Right lobe of liver (tissue), 6 donors: ENCODE results near the gene SPRED1. TPM values are rescaled to one million over a fixed set of nuclear protein-coding genes. Genes with fewer than 3 reads are reported as not detected.

ENCODE experiments used
- ATAC-seq, 4 donors: fragments of 200-7000 bp; cut with Tn5 transposase; one replicate each; pipeline ENCODE4 v1.9.1; 2020; ENCODE audit warnings: mild to moderate bottlenecking in 4 of 4, moderate library complexity in 4 of 4
- DNase-seq, 3 donors: peaks; one replicate each; pipeline ENCODE4 v3.0.0-alpha.2; 2020
- H3K27ac ChIP-seq, 3 donors: fragments of 200-600 bp; one replicate each; pipeline ENCODE4 v1.8.0; 2022
- H3K27me3 ChIP-seq, 2 donors: fragments of 200-600 bp; one replicate each; pipeline ENCODE4 v1.8.0; 2022
- H3K36me3 ChIP-seq, 4 donors: fragments of 200-600 bp; sonication (generic) in 1 of 4; one replicate each; pipeline versions ENCODE4 v1.5.1 to v1.8.0; 2017 to 2022; ENCODE audit warnings: control low read depth in 1 of 4
- H3K4me1 ChIP-seq, 4 donors: fragments of 200-600 bp; sonication (generic) in 1 of 4; one replicate each; pipeline versions ENCODE4 v1.5.1 to v1.8.0; 2017 to 2022; ENCODE audit warnings: control low read depth in 1 of 4
- H3K4me3 ChIP-seq, 3 donors: fragments of 200-600 bp; one replicate each; pipeline ENCODE4 v1.8.0; 2022
- H3K9me3 ChIP-seq, 4 donors: fragments of 200-600 bp; sonication (generic) in 1 of 4; one replicate each; pipeline versions ENCODE4 v1.5.1 to v1.8.0; 2017 to 2022; ENCODE audit warnings: control low read depth in 1 of 4
- POLR2A ChIP-seq: fragments of 450-650 bp; IDR thresholded peaks from one replicate; pipeline ENCODE4 v1.6.1; 2017; ENCODE audit warnings: antibody characterized with exemption, mild to moderate bottlenecking
- WGBS: methylation state at CpG from one replicate; pipeline ENCODE4 v1.1.6; 2018; ENCODE audit warnings: low coverage, low lambda C conversion rate; ENCODE audit not compliant: insufficient coverage; ENCODE audit errors: missing lambda C conversion rate; 5-methylcytosine and 5-hydroxymethylcytosine counted together
- intact Hi-C, 2 donors: fragments of 100-400 bp; cut with DNase I; formaldehyde crosslinking; loops; one replicate each; pipeline versions ENCODE4 v1.11.2 to v1.14.1; 2022
- total RNA-seq, 6 experiments: library from RNA; depleted of rRNA in 2 of 6; stranded (reverse); fragments of >200 nt in 2 of 6; fragmentation: NEBNext Ultra II Directional in 3 of 6; extraction: Animal tissue kit (Norgen Biotek cat#: 25700) in 3 of 6; gene quantifications; one replicate each; pipeline versions ENCODE4 v1.1.0 to v1.2.4, GENCODE V29; 2016 to 2023
- TF ChIP-seq, protein P1 (sequence below), 4 donors: fragments of 200-600 bp in 3 of 4; fragments of 450-650 bp in 1 of 4; IDR thresholded peaks; one replicate each; pipeline versions ENCODE4 v1.5.1 to v1.8.0; 2016 to 2022; ENCODE audit warnings: antibody characterized with exemption in 4 of 4, mild to moderate bottlenecking in 2 of 4
- donor health status: DM: no; HTN: yes; CAD: no.
- donor health status: DM: no; HTN: no; CAD: no.
- donor health status: DM: no; HTN: no; CAD: no.
- donor health status: DM: no; HTN: yes; CAD: no.
- donor health status: DM: no; HTN: yes; CAD: no.

SPRED1 gene
- total RNA-seq, 6 experiments from 2014 or later: 4.5 to 9.6 (median 5.3) TPM

DNA sequence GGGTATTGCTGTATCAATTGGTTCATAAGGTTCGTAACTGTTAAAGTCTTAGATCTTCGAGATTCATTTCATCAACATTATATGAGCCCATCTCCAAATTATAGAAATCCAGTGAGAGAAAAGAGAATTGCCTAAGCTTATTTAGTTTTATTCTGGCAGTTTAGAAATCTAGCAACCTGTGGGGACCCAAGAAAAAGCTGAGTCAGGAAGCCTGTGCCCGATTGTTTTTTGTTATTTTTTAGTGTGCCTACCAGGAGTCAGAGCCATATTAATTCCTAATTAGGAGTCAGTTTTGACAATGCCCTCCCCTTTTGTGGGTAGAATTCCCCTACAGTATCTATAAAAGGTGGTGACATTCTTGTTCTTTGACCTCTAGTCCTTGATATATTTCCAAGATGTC lies 59.6 kb downstream of the SPRED1 start:
- TF ChIP-seq, protein P1, sequence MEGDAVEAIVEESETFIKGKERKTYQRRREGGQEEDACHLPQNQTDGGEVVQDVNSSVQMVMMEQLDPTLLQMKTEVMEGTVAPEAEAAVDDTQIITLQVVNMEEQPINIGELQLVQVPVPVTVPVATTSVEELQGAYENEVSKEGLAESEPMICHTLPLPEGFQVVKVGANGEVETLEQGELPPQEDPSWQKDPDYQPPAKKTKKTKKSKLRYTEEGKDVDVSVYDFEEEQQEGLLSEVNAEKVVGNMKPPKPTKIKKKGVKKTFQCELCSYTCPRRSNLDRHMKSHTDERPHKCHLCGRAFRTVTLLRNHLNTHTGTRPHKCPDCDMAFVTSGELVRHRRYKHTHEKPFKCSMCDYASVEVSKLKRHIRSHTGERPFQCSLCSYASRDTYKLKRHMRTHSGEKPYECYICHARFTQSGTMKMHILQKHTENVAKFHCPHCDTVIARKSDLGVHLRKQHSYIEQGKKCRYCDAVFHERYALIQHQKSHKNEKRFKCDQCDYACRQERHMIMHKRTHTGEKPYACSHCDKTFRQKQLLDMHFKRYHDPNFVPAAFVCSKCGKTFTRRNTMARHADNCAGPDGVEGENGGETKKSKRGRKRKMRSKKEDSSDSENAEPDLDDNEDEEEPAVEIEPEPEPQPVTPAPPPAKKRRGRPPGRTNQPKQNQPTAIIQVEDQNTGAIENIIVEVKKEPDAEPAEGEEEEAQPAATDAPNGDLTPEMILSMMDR (IDR thresholded peaks at IDR 0.05): no peak
- TF ChIP-seq POLR2A: no peak
- ATAC-seq (no peak), DNase-seq (no peak)
- intact Hi-C loops: no loop called here
- WGBS: 79% methylated on average over 3 of the region's 3 CpGs
- H3K27ac ChIP-seq: no peak overlapping the region
- no peak overlapping the region for H3K4me3 ChIP-seq
- H3K27me3 ChIP-seq: no peaks in the 10 kb centered on the region
- no peaks in the 10 kb centered on the region for H3K36me3 ChIP-seq
- no peaks in the 10 kb centered on the region for H3K4me1 ChIP-seq
- no peaks in the 10 kb centered on the region for H3K9me3 ChIP-seq

DNA sequence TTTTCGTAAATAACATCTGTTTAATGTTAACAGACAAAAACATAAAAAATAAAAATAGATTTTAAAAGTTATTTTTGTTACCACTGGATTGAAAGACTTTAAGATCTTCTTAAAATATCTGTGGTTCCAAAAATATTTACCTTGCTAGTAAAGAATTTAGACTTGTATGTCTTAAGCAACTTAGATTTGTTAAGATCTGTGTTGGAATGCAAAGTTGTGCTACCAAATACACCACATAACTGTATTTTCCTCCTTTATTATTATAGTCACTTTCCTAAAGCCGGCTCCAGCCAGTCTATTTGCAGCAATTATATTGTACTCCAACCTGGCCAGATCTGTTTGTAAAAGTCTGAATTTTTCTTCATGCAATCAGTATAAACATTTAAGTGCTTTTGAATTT lies 63.7 kb downstream of the SPRED1 start:
- Histone ChIP-seq H3K4me3 (no peak overlapping the region), H3K36me3 (no peaks in the 10 kb centered on the region), H3K27ac (no peak overlapping the region), H3K27me3 (no peaks in the 10 kb centered on the region), H3K9me3 (no peaks in the 10 kb centered on the region), H3K4me1 (no peaks in the 10 kb centered on the region)
- TF ChIP-seq POLR2A: no peak
- TF ChIP-seq, protein P1 (IDR thresholded peaks at IDR 0.05): no peak
- WGBS: 84% methylated on average over 2 of the region's 2 CpGs
- no peak for DNase-seq
- ATAC-seq: no peak
- intact Hi-C loops: no loop called here

DNA sequence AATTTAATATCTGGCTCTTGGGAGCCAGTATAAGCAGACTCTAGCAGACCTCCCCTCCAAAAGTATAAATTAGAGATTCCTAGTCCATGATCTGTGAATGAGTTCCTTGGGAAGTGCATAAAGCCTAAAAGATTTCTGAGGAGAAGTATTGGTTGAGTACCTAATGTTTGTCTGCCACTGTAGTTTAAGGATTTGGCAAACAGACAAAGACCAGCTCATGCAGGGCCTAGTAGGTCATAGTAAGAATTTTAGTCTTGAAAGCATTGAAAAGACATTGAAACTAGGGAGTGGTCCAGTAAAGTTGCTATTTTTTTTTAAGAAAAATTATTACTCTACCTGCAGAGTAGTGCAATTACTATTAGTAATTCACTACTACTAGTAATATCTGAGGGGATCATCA lies 67.5 kb downstream of the SPRED1 start:
- H3K4me3 ChIP-seq: no peak overlapping the region
- TF ChIP-seq, protein P1 (IDR thresholded peaks at IDR 0.05): no peak
- no peak for TF ChIP-seq POLR2A
- no peak for ATAC-seq
- H3K27me3 ChIP-seq: no peaks in the 10 kb centered on the region
- intact Hi-C loops: no loop called here
- no peak for DNase-seq
- H3K9me3 ChIP-seq: no peaks in the 10 kb centered on the region
- H3K27ac ChIP-seq: no peak overlapping the region
- H3K36me3 ChIP-seq: no peaks in the 10 kb centered on the region
- no peaks in the 10 kb centered on the region for H3K4me1 ChIP-seq

DNA sequence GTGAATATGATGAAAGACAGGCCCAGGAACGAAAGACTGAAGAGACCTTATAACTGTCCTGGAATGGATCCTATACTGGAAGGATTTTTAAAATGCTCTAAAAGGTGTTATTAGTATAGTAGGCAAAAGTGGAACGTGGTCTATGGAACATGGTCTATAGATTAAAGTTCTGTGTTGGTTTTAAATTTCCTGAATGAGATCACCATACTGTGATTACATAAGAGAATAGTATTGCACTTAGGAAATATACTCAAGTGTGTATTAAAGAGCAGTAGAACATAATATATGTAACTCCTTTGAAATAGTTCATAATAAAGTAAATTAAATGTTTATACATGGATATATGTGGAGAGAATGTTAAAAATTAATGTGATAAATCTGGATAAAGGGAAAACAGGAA lies 68.2 kb downstream of the SPRED1 start:
- WGBS: 66% methylated on average over 2 of the region's 2 CpGs
- H3K4me1 ChIP-seq: no peaks in the 10 kb centered on the region
- H3K27me3 ChIP-seq: no peaks in the 10 kb centered on the region
- H3K9me3 ChIP-seq: no peaks in the 10 kb centered on the region
- no peak for ATAC-seq
- DNase-seq: no peak
- no peak overlapping the region for H3K27ac ChIP-seq
- no peak overlapping the region for H3K4me3 ChIP-seq
- H3K36me3 ChIP-seq: no peaks in the 10 kb centered on the region
- TF ChIP-seq, protein P1 (IDR thresholded peaks at IDR 0.05): no peak
- TF ChIP-seq POLR2A: no peak
- intact Hi-C loops: no loop called here

DNA sequence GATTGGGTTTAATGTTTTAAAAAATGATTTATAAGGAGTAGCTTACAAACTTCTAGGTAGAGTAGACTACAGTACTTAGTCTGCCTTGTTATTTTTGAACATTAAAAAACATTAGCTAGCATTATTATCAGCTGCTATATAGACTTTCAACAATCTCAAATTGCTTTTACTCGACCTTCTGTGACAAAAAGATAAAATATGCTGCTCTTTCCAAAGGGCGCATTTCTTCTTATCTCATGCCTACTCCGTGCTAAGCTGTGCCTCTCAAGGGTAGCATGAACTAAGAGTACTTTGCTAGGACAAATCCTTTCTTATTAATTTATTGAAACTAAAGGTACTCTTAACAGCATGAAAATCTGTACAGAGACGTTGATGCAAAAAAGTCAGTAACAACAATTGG lies 71.3 kb downstream of the SPRED1 start:
- Histone ChIP-seq H3K9me3 (no peaks in the 10 kb centered on the region), H3K27me3 (no peaks in the 10 kb centered on the region), H3K36me3 (peaks cover 0 to 3% (median 0%) of the 10 kb centered on the region in 4 donors), H3K4me3 (no peak overlapping the region), H3K4me1 (no peaks in the 10 kb centered on the region), H3K27ac (no peak overlapping the region)
- intact Hi-C loops: no loop called here
- ATAC-seq (no peak), DNase-seq (no peak)
- 73% methylated on average over 4 of the region's 4 CpGs for WGBS
- TF ChIP-seq, protein P1 (IDR thresholded peaks at IDR 0.05): no peak
- TF ChIP-seq POLR2A: no peak
